Measurements from ENCODE around the gene RUFY4. TPM values are rescaled to one million over a fixed set of nuclear protein-coding genes. Genes with fewer than 3 reads are reported as not detected.

Gene RUFY4
- total RNA-seq, 1 donor from 2014 or later = not detected

- no peaks in the 10 kb centered on the region for H3K36me3 Mint-ChIP-seq
- no peaks in the 10 kb centered on the region for H3K9me3 Mint-ChIP-seq
- no peak overlapping the region for H3K27ac Mint-ChIP-seq
- peaks cover 20% of the 10 kb centered on the region for H3K27me3 Mint-ChIP-seq
- H3K4me1 Mint-ChIP-seq (ENCODE audit: unreplicated experiment) = no peaks in the 10 kb centered on the region
- DNase-seq (ENCODE audit: extremely low spot score, unreplicated experiment) = no peak
- TF ChIP-seq, protein P1, sequence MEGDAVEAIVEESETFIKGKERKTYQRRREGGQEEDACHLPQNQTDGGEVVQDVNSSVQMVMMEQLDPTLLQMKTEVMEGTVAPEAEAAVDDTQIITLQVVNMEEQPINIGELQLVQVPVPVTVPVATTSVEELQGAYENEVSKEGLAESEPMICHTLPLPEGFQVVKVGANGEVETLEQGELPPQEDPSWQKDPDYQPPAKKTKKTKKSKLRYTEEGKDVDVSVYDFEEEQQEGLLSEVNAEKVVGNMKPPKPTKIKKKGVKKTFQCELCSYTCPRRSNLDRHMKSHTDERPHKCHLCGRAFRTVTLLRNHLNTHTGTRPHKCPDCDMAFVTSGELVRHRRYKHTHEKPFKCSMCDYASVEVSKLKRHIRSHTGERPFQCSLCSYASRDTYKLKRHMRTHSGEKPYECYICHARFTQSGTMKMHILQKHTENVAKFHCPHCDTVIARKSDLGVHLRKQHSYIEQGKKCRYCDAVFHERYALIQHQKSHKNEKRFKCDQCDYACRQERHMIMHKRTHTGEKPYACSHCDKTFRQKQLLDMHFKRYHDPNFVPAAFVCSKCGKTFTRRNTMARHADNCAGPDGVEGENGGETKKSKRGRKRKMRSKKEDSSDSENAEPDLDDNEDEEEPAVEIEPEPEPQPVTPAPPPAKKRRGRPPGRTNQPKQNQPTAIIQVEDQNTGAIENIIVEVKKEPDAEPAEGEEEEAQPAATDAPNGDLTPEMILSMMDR (conservative IDR thresholded peaks at IDR 0.05) = no peak
- no peak overlapping the region for H3K4me3 Mint-ChIP-seq
Measured at GRCh38 chr2:218077464-218078216, 8.6 kb downstream of the RUFY4 start.

- TF ChIP-seq, protein P1 (conservative IDR thresholded peaks at IDR 0.05) = no peak
- no peaks in the 10 kb centered on the region for H3K4me1 Mint-ChIP-seq (ENCODE audit: unreplicated experiment)
- H3K27ac Mint-ChIP-seq = no peak overlapping the region
- no peaks in the 10 kb centered on the region for H3K9me3 Mint-ChIP-seq
- H3K4me3 Mint-ChIP-seq = no peak overlapping the region
- H3K36me3 Mint-ChIP-seq = no peaks in the 10 kb centered on the region
- peaks cover 14% of the 10 kb centered on the region for H3K27me3 Mint-ChIP-seq
- DNase-seq (ENCODE audit: extremely low spot score, unreplicated experiment) = no peak
Measured at GRCh38 chr2:218079943-218080913, 11.2 kb downstream of the RUFY4 start.

GRCh38 chr2:218081063-218081462 lies 12.0 kb downstream of the RUFY4 start:
- TF ChIP-seq, protein P1 (conservative IDR thresholded peaks at IDR 0.05) = no peak
- DNase-seq (ENCODE audit: extremely low spot score, unreplicated experiment) = no peak
- Mint-ChIP-seq H3K27ac (no peak overlapping the region), H3K36me3 (no peaks in the 10 kb centered on the region), H3K9me3 (peaks cover 1% of the 10 kb centered on the region), H3K4me1 (ENCODE audit: unreplicated experiment) (no peaks in the 10 kb centered on the region), H3K27me3 (peaks cover 13% of the 10 kb centered on the region), H3K4me3 (no peak overlapping the region)

DNA sequence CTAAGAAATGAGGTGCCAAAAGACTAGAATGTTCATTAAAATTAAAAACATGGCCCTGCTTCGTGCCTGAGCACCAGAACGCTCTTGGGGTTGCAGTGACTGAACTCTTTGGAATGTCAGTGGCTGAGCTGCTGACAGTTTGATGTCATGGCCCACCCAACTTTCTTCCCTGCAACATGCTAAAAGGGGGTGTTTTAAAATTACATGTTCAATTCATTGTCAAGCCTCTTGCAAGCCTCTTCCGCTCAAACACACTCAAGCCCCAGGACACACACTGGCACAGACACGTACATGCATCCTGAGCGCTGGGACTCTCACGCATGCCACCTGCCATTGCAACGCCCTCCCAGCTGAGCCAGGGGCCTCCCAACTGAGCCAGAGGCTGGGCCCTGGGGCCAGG lies 12.6 kb downstream of the RUFY4 start:
- DNase-seq (ENCODE audit: extremely low spot score, unreplicated experiment) = no peak
- H3K4me1 Mint-ChIP-seq (ENCODE audit: unreplicated experiment) = no peaks in the 10 kb centered on the region
- no peaks in the 10 kb centered on the region for H3K36me3 Mint-ChIP-seq
- H3K27ac Mint-ChIP-seq = no peak overlapping the region
- peaks cover 16% of the 10 kb centered on the region for H3K27me3 Mint-ChIP-seq
- TF ChIP-seq, protein P1 (conservative IDR thresholded peaks at IDR 0.05) = no peak
- H3K4me3 Mint-ChIP-seq = no peak overlapping the region
- H3K9me3 Mint-ChIP-seq = peaks cover 7% of the 10 kb centered on the region

DNA sequence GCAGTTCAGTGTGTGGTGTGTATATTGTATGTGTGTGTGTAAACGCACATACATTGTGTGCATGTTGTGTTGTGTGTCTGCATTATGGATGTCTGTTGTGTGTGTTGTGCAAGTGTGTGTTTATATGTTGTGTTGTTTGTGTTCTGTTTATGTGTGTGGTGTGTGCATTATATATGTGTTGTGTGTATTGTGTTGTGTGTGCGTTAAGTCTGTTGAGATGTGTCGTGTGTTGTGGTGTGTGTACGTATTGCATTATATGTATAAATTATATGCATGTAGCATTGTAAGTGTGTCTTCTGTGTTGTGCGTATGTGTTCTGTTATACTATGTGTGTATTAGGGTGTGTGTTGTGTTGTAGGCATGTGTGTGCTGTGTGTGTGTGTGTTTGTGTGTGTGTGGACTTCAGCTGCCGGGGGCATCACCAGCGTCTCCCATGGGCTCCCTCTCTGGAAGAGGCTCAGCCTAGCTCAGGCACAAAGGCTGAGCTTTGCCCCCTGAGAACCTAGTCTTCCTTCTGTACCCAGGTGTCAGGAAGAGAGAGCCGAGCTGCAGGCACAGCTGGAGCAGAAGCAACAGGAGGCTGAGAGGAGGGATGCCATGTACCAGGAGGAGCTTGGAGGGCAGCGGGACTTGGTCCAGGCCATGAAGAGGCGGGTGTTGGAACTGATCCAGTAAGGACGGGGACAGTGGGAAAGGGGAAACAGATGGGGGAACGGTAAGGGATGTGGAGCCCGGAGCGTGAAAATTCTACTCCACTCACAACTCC lies 13.7 kb downstream of the RUFY4 start:
- H3K36me3 Mint-ChIP-seq = no peaks in the 10 kb centered on the region
- no peaks in the 10 kb centered on the region for H3K4me1 Mint-ChIP-seq (ENCODE audit: unreplicated experiment)
- no peak overlapping the region for H3K4me3 Mint-ChIP-seq
- TF ChIP-seq, protein P1 (conservative IDR thresholded peaks at IDR 0.05) = no peak
- no peak overlapping the region for H3K27ac Mint-ChIP-seq
- H3K27me3 Mint-ChIP-seq = peaks cover 15% of the 10 kb centered on the region
- no peak for DNase-seq (ENCODE audit: extremely low spot score, unreplicated experiment)
- H3K9me3 Mint-ChIP-seq = peaks cover 7% of the 10 kb centered on the region
